ENCODE results near the gene FEV. TPM values are rescaled to one million over a fixed set of nuclear protein-coding genes. Genes with fewer than 3 reads are reported as not detected.

FEV gene
- total RNA-seq, 1 donor = not detected

DNA sequence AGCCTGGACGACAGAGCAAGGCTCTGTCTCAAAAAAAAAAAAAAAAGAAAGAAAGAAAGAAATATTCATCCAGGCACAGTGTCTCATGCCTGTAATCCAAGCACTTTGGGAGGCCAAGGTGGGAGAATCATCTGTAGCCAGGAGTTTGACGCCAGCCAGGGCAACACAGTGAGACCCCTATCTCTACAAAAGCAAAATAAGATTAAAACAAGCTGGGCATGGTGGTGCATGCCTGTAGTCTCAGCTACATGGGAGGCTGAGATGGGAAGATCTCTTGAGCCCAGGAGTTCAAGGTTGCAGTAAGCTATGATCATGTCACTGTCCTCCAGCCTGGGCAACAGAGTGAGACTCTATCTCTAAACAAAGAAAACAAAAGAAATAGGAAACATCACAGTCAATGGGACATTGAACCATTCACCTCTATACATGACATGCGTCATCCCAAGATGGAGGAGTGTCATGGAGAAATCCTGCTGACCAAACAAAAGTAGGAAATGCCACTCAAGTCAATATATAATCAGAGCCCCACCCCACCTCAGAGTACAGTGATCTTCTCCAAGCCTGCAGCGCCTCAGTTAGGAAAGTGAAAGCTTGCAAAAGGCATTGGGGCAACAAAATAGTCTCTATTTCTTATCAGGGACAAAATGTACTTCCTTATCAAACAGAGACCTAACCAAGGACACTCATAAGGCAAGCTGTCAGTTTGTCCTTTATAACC is 9.8 kb downstream of the FEV start:
- DNase-seq (ENCODE audit: low read depth) = no peak

DNA sequence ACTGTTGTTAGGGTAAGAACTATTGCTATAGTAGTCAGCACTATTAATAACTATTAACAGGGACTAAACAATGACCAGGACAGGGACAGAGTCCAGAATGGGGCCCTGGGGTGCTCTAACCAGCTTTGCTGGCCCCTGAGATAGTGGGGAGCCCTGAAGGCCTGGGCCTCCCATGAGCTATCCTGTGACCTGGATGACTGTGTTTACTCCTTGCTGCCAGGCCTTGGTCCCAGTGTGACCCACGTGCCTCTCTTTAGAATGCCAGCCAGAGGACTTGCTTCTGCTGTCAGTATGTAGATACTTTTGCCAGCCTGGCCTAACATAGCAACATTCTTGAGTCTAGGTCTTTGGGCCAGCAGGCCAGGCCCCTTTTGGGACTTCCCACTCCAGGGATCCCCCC is 14.1 kb downstream of the FEV start:
- H3K4me3 ChIP-seq (ENCODE audit: low read depth, low read length) = no peak overlapping the region
- no peak for TF ChIP-seq CTCF (IDR thresholded peaks at IDR 0.05; ENCODE audit: insufficient read depth, low read depth, low read length)
- no peak for DNase-seq (ENCODE audit: low read depth)

More for the DNA sequence above, 9.8 kb downstream of the FEV start:
- no peak for TF ChIP-seq CTCF (IDR thresholded peaks at IDR 0.05; ENCODE audit: insufficient read depth, low read depth, low read length)
- no peak overlapping the region for H3K4me3 ChIP-seq (ENCODE audit: low read depth, low read length)

DNA sequence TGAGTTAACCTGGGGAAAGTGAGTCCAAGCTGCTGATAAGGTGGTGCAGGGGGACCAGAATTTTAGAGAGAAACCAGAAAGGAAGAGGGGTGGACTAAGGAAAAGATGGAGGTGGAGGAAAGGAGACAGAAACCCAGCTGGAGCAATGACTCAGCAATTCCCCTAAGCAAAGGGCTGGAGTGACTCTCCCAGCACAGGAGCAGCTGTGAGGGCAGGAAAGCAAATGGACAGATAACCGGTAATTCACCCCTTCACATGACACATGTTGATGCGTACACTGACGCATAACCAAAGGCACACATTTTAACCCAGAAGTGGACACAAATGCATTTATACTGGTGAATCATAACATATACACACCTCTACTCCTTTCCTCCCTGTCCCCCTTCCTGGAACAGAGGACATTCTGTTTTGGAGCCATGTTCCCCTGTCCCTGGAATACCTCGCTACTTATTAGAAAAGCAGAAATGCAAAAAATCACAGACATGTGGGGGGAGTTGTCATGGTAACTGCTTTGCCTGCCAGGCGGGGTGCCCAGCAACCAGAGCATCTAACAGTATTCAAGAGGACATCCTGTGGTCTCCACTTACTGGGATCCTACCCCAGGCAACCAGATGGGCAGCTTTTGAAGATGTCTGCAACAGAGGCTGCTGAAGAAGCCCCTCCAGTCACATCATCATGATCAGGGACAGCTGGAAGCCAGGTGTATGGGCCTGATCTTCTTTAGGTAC is 20.8 kb downstream of the FEV start:
- TF ChIP-seq CTCF (IDR thresholded peaks at IDR 0.05; ENCODE audit: insufficient read depth, low read depth, low read length) = no peak
- DNase-seq (ENCODE audit: low read depth) = peak; percentile 58
- no peak overlapping the region for H3K4me3 ChIP-seq (ENCODE audit: low read depth, low read length)

DNA sequence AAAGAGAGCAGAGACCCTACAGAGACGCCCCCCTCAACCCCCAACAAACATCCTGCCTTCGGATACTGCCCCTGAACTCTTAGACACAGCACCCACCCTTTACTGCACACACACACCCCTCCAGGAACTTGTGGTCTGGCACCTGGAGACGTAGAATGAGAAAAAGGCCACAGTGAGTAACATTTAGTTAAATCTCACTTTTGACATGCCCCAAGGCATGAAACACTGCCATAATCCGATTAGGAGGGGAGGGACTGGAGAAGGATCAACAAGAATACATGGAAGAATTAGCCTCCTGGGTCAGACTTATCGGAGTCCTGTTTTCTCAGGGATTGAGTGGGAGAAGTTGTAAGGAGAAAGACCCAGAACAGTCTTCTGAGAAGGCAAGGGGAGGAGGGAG is 21.4 kb downstream of the FEV start:
- no peak for TF ChIP-seq CTCF (IDR thresholded peaks at IDR 0.05; ENCODE audit: insufficient read depth, low read depth, low read length)
- no peak for DNase-seq (ENCODE audit: low read depth)
- no peak overlapping the region for H3K4me3 ChIP-seq (ENCODE audit: low read depth, low read length)

- TF ChIP-seq CTCF (IDR thresholded peaks at IDR 0.05; ENCODE audit: insufficient read depth, low read depth, low read length) = no peak
- peak overlapping the region; percentile 14 for H3K4me3 ChIP-seq (ENCODE audit: low read depth, low read length)
- peak; percentile 66 for DNase-seq (ENCODE audit: low read depth)
These were observed 22.0 kb downstream of the FEV start for GRCh38 chr2:218962859-218963492.

DNA sequence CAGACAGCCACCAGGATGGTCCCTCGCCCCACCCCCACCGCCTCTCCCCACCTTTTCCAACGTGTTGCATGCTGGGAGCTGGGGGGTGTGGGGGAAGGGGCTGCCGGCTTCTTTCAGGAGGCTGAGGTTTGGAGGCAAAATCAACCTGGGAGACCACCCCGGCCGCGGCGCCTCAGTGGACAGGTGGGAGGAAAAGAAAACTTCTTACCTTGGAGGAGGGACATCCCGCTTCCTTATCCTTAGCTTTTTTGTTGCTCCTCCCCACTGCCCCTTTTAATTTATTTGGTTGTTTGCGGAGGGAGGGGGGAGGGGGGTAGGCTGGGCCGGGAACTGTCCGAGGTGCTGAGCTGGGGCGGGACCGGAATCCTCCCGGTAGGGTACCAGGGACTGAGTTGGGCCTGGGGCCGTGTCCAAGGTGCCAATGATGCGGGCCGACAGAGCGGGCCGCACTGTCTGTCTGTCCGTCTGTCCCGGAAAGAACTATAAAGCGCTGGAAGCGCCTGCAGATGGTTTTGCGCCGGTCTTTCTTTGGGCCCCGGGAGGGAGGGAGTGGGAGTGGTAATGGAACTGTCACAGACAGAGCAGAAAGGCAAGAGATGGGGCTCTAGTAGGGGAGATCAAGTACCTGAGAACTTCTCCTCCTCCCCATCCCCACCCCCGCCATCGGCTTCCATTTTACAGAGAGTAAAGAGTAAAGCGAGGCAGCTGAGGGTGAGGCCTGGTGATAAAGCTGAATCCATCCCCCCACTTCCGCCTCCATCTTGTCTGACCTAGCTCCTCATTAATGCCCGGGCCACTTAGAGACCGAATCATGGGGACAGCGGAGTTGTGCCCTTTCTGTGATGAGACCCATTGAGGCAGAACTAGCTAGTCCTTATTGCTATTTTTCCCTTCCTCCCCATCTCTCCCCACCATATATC is 23.1 kb downstream of the FEV start:
- no peak for TF ChIP-seq CTCF (IDR thresholded peaks at IDR 0.05; ENCODE audit: insufficient read depth, low read depth, low read length)
- H3K4me3 ChIP-seq (ENCODE audit: low read depth, low read length) = no peak overlapping the region
- no peak for DNase-seq (ENCODE audit: low read depth)

Data from fibroblast of villous mesenchyme (primary cell).